Measurements from ENCODE around the gene ARFGAP1. TPM values are rescaled to one million over a fixed set of nuclear protein-coding genes. Genes with fewer than 3 reads are reported as not detected.

Gene ARFGAP1
- total and polyA plus RNA-seq, 3 experiments from 2014 or later = 22.7 to 77.5 (median 71.0) TPM

GRCh38 chr20:63322933-63323273 is 50.3 kb downstream of the ARFGAP1 start:
- H3K9me3 Mint-ChIP-seq = peaks cover 0 to 3% (median 0%) of the 10 kb centered on the region in 5 donors

GRCh38 chr20:63323357-63323981 is 50.9 kb downstream of the ARFGAP1 start:
- Histone ChIP-seq H3K9me3 (ENCODE audit: low read length) (no peaks in the 10 kb centered on the region), H3K4me1 (ENCODE audit: insufficient read depth, low read length) (peaks cover 13% of the 10 kb centered on the region), H3K27me3 (ENCODE audit: insufficient read depth, low read length, poor library complexity, severe bottlenecking) (no peaks in the 10 kb centered on the region), H3K4me3 (ENCODE audit: low read length) (no peak overlapping the region), H3K27ac (ENCODE audit: low read depth, low read length) (no peak overlapping the region), H3K36me3 (ENCODE audit: insufficient read depth, low read length) (no peaks in the 10 kb centered on the region)
- ChIA-PET POLR2A (no interaction called here), CTCF (no interaction called here)
- peak overlapping the region in 1 of 8 donors; percentile 74 for H3K27ac Mint-ChIP-seq
- H3K4me1 Mint-ChIP-seq = peaks cover 0 to 5% (median 4%) of the 10 kb centered on the region in 3 donors
- DNase-seq = peak in 1 of 5 donors; percentile 21
- peaks cover 0 to 3% (median 0%) of the 10 kb centered on the region in 5 donors for H3K9me3 Mint-ChIP-seq
- peaks cover 0 to 12% of the 10 kb centered on the region in 2 donors for H3K27me3 Mint-ChIP-seq
- H3K36me3 Mint-ChIP-seq = no peaks in the 10 kb centered on the region
- H3K4me3 Mint-ChIP-seq = no peak overlapping the region

More at GRCh38 chr20:63322933-63323273, 50.3 kb downstream of the ARFGAP1 start:
- H3K4me1 ChIP-seq (ENCODE audit: insufficient read depth, low read length) = peaks cover 13% of the 10 kb centered on the region
- POLR2A ChIA-PET = no interaction called here
- Mint-ChIP-seq H3K4me3 (no peak overlapping the region), H3K36me3 (no peaks in the 10 kb centered on the region), H3K27ac (peak overlapping the region in 1 of 8 donors; percentile 50), H3K4me1 (peaks cover 0 to 5% (median 4%) of the 10 kb centered on the region in 3 donors), H3K27me3 (peaks cover 2 to 12% of the 10 kb centered on the region in 2 donors)
- H3K9me3 ChIP-seq (ENCODE audit: low read length) = no peaks in the 10 kb centered on the region
- CTCF ChIA-PET = no interaction called here
- DNase-seq = no peak
- H3K4me3 ChIP-seq (ENCODE audit: low read length) = no peak overlapping the region
- H3K27ac ChIP-seq (ENCODE audit: low read depth, low read length) = no peak overlapping the region
- H3K36me3 ChIP-seq (ENCODE audit: insufficient read depth, low read length) = no peaks in the 10 kb centered on the region
- H3K27me3 ChIP-seq (ENCODE audit: insufficient read depth, low read length, poor library complexity, severe bottlenecking) = no peaks in the 10 kb centered on the region

- no peak overlapping the region for H3K27ac ChIP-seq (ENCODE audit: low read depth, low read length)
- peaks cover 0 to 7% (median 0%) of the 10 kb centered on the region in 5 donors for H3K9me3 Mint-ChIP-seq
- H3K36me3 ChIP-seq (ENCODE audit: insufficient read depth, low read length) = no peaks in the 10 kb centered on the region
- no peak overlapping the region for H3K4me3 ChIP-seq (ENCODE audit: low read length)
- peaks cover 13% of the 10 kb centered on the region for H3K4me1 ChIP-seq (ENCODE audit: insufficient read depth, low read length)
- DNase-seq = peak in 1 of 5 donors; percentile 28
- no peak overlapping the region for H3K4me3 Mint-ChIP-seq
- H3K27ac Mint-ChIP-seq = no peak overlapping the region
- peaks cover 0 to 12% of the 10 kb centered on the region in 2 donors for H3K27me3 Mint-ChIP-seq
- no peaks in the 10 kb centered on the region for H3K36me3 Mint-ChIP-seq
- no peaks in the 10 kb centered on the region for H3K9me3 ChIP-seq (ENCODE audit: low read length)
- peaks cover 0 to 5% (median 4%) of the 10 kb centered on the region in 3 donors for H3K4me1 Mint-ChIP-seq
- H3K27me3 ChIP-seq (ENCODE audit: insufficient read depth, low read length, poor library complexity, severe bottlenecking) = no peaks in the 10 kb centered on the region
- CTCF ChIA-PET = no interaction called here
- POLR2A ChIA-PET = no interaction called here
Measured at GRCh38 chr20:63325021-63325471, 52.4 kb downstream of the ARFGAP1 start.

GRCh38 chr20:63325554-63326313 is 53.1 kb downstream of the ARFGAP1 start:
- no peak overlapping the region for H3K4me3 ChIP-seq (ENCODE audit: low read length)
- DNase-seq = peak in 1 of 5 donors; percentile 43
- Mint-ChIP-seq H3K27ac (peak overlapping the region in 2 of 8 donors; percentile 43 to 57), H3K36me3 (no peaks in the 10 kb centered on the region), H3K9me3 (peaks cover 0 to 7% (median 0%) of the 10 kb centered on the region in 5 donors), H3K4me3 (no peak overlapping the region), H3K4me1 (peaks cover 0 to 5% (median 4%) of the 10 kb centered on the region in 3 donors), H3K27me3 (peaks cover 0 to 12% of the 10 kb centered on the region in 2 donors)
- CTCF ChIA-PET = no interaction called here
- peaks cover 13% of the 10 kb centered on the region for H3K4me1 ChIP-seq (ENCODE audit: insufficient read depth, low read length)
- no peak overlapping the region for H3K27ac ChIP-seq (ENCODE audit: low read depth, low read length)
- no peaks in the 10 kb centered on the region for H3K27me3 ChIP-seq (ENCODE audit: insufficient read depth, low read length, poor library complexity, severe bottlenecking)
- H3K9me3 ChIP-seq (ENCODE audit: low read length) = no peaks in the 10 kb centered on the region
- no peaks in the 10 kb centered on the region for H3K36me3 ChIP-seq (ENCODE audit: insufficient read depth, low read length)
- POLR2A ChIA-PET = no interaction called here

- peak in 1 of 5 donors; percentile 37 for DNase-seq
- CTCF ChIA-PET = no interaction called here
Measured at GRCh38 chr20:63326314-63327230, 54.0 kb downstream of the ARFGAP1 start.

GRCh38 chr20:63327231-63327745 is 54.7 kb downstream of the ARFGAP1 start:
- Histone ChIP-seq H3K27ac (ENCODE audit: low read depth, low read length) (peak overlapping the region; percentile 44), H3K36me3 (ENCODE audit: insufficient read depth, low read length) (no peaks in the 10 kb centered on the region), H3K4me1 (ENCODE audit: insufficient read depth, low read length) (peaks cover 13% of the 10 kb centered on the region), H3K9me3 (ENCODE audit: low read length) (no peaks in the 10 kb centered on the region), H3K4me3 (ENCODE audit: low read length) (no peak overlapping the region), H3K27me3 (ENCODE audit: insufficient read depth, low read length, poor library complexity, severe bottlenecking) (no peaks in the 10 kb centered on the region)
- Mint-ChIP-seq H3K27me3 (peaks cover 2 to 20% of the 10 kb centered on the region in 2 donors), H3K4me1 (peaks cover 0 to 5% (median 4%) of the 10 kb centered on the region in 3 donors), H3K36me3 (peaks cover 0 to 7% (median 0%) of the 10 kb centered on the region in 3 donors), H3K27ac (peak overlapping the region; percentile 42 to 98 (median 86)), H3K4me3 (peak overlapping the region in 2 of 7 donors; percentile 12 to 28), H3K9me3 (peaks cover 4 to 11% (median 7%) of the 10 kb centered on the region in 5 donors)
- no peak for DNase-seq
- ChIA-PET CTCF (no interaction called here), POLR2A (no interaction called here)

More at GRCh38 chr20:63326314-63327230, 54.0 kb downstream of the ARFGAP1 start:
- H3K4me1 Mint-ChIP-seq = peaks cover 0 to 5% (median 4%) of the 10 kb centered on the region in 3 donors
- no peaks in the 10 kb centered on the region for H3K27me3 ChIP-seq (ENCODE audit: insufficient read depth, low read length, poor library complexity, severe bottlenecking)
- H3K4me3 Mint-ChIP-seq = peak overlapping the region in 2 of 7 donors; percentile 12 to 28
- H3K36me3 ChIP-seq (ENCODE audit: insufficient read depth, low read length) = no peaks in the 10 kb centered on the region
- peaks cover 0 to 14% of the 10 kb centered on the region in 2 donors for H3K27me3 Mint-ChIP-seq
- peaks cover 0 to 2% (median 0%) of the 10 kb centered on the region in 3 donors for H3K36me3 Mint-ChIP-seq
- H3K9me3 Mint-ChIP-seq = peaks cover 0 to 7% (median 3%) of the 10 kb centered on the region in 5 donors
- H3K4me1 ChIP-seq (ENCODE audit: insufficient read depth, low read length) = peaks cover 13% of the 10 kb centered on the region
- H3K27ac ChIP-seq (ENCODE audit: low read depth, low read length) = peak overlapping the region; percentile 44
- POLR2A ChIA-PET = no interaction called here
- H3K9me3 ChIP-seq (ENCODE audit: low read length) = no peaks in the 10 kb centered on the region
- no peak overlapping the region for H3K4me3 ChIP-seq (ENCODE audit: low read length)
- peak overlapping the region; percentile 42 to 98 (median 86) for H3K27ac Mint-ChIP-seq

- ChIA-PET CTCF (no interaction called here), POLR2A (no interaction called here)
- Histone ChIP-seq H3K4me3 (ENCODE audit: low read length) (no peak overlapping the region), H3K4me1 (ENCODE audit: insufficient read depth, low read length) (peaks cover 13% of the 10 kb centered on the region), H3K27ac (ENCODE audit: low read depth, low read length) (no peak overlapping the region), H3K27me3 (ENCODE audit: insufficient read depth, low read length, poor library complexity, severe bottlenecking) (no peaks in the 10 kb centered on the region), H3K9me3 (ENCODE audit: low read length) (no peaks in the 10 kb centered on the region), H3K36me3 (ENCODE audit: insufficient read depth, low read length) (no peaks in the 10 kb centered on the region)
- Mint-ChIP-seq H3K36me3 (peaks cover 0 to 7% (median 0%) of the 10 kb centered on the region in 3 donors), H3K27ac (peak overlapping the region in 1 of 8 donors; percentile 19), H3K4me3 (no peak overlapping the region), H3K9me3 (peaks cover 4 to 11% (median 7%) of the 10 kb centered on the region in 5 donors), H3K4me1 (peaks cover 0 to 5% (median 4%) of the 10 kb centered on the region in 3 donors), H3K27me3 (peaks cover 2 to 17% of the 10 kb centered on the region in 2 donors)
- no peak for DNase-seq
Measured at GRCh38 chr20:63328026-63328700, 55.5 kb downstream of the ARFGAP1 start.
